HL-60/S4 (cell line): ENCODE measurements around the gene HERC3.
"Not testable (repeated sequence)": the region's sequence is repeated elsewhere in the genome, so short reads cannot be mapped to it uniquely, and the experiment has no call there.

Experiments used
- in situ Hi-C: fragments of 300-500 bp; cut with MboI; formaldehyde crosslinking; loops from 2 replicates; pipeline ENCODE4 v1.14.3; 2022; ENCODE audit warnings: low sequenced_read_pairs

The HERC3 gene

GRCh38 chr4:88606832-88607231, 14.6 kb downstream of the HERC3 start:
- in situ Hi-C loops = no loop called here

- in situ Hi-C loops = no loop called here
These were observed 17.1 kb downstream of the HERC3 start for GRCh38 chr4:88609387-88609786.

GRCh38 chr4:88609794-88610193, 17.5 kb downstream of the HERC3 start:
- in situ Hi-C loops = not testable (repeated sequence)

- in situ Hi-C loops = no loop called here
These were observed 18.5 kb downstream of the HERC3 start for GRCh38 chr4:88610771-88611170.

GRCh38 chr4:88613417-88613875, 21.2 kb downstream of the HERC3 start:
- in situ Hi-C loops = no loop called here

DNA sequence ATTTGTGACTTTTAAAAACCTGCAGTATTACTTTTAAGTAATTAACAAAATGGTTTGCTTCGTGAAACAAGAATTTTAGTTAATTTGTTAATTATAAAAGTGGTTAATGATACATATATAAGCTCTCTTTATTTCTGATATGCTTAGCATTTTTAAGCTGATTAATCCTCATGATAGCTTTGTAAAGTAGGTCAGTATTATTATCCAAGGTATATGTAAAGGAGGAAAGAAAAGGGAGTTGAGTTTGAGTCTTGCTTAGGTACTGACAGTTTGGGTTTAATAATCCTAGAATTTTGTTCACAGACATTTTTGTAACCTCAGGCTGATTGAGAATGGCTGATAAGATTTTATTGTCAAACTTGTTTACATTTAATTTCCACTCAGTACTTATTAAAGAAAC, 21.8 kb downstream of the HERC3 start:
- in situ Hi-C loops = no loop called here

DNA sequence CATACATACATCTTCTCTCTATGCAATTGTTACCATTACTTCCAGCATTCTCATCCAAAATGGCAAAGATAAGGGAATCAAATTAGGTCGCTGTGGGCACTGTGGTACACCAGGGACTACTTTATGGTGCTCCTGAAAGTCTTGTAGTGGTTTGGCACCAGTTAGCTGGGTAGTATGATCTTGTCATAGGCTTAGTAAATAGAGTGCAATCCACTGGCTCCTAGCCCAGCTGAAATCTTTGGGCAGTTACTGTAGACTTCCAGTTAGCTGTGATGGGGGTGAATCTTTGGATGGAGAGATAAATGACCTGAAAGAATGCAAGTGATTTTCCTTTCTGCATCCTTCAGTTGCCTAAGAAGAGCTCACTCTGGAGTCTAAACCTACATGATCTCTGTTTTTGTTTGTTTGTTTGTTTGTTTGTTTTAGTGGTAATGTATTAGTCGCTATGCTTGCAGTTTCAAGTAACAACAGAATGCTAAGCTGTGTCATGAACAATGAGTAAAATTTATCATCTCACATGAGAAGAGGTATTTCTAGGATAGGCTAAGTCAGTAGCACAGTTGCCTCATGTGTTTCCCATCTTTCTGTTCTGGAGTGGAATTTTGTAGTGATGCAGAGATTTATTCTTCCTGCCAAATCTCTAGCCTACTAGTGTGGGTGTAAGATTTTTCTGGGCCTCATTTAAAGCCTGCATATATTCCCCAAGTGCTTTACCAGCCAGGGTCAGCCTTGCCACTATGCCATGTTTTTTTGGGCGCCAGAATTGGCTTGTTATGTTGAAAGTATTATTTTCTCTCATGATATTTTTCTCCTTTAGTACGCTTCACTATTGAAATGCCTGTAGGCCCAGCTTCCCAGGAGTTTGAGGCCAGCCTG, 24.2 kb downstream of the HERC3 start:
- in situ Hi-C loops = no loop called here

DNA sequence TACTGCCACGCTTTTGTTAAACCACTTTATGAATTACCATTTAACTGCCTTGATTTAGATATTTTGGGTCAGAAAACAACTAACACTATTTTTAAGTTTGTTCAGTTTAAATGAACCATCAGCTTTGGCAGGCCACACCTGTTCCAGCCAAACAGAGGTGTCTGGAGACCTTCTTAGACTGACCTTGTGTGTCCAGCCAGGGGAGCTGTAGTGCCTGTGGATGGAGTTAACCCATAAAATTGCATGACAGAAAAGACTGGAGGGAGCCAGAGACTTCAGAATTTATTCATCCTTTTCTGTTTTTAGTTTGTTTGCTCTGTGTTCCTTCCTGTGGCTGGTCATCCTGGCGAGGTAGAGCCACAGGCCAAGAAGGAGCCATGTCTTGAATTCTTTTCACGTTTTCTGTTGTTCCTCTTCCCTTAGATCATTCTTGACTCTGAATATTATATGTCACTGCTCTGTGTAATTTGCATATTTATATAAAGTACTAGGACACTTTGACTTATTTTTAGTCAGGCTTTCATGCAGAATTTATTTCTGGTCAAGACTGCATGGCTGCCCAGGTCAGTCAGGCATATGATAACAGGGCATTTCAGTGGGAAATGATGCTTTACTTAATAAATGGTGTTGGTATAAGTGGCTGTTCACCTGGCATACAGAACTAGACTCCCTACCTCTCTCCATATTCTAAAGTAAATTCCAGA, 26.7 kb downstream of the HERC3 start:
- in situ Hi-C loops = no loop called here

DNA sequence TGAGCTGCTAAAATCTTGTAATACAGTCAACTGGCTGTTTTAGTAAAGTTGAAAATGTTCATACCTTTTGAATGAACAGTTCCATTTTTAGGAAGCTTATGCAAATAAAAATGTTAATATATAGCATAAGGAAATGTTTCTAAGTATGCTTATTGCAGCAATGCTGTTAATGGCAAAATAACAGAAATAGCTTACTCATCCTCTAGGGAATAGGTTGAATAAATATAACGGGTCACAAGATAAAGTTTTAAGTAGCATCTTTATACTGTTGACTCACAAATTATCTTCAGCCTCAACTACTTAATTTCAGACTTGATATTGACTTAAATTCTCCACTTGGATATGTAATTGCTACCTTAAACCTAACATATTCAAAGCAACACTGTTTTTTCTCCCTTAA, 27.7 kb downstream of the HERC3 start:
- in situ Hi-C loops = no loop called here

- in situ Hi-C loops = no loop called here
These were observed 29.6 kb downstream of the HERC3 start for GRCh38 chr4:88621763-88622327.

- in situ Hi-C loops = no loop called here
These were observed 30.8 kb downstream of the HERC3 start for GRCh38 chr4:88623097-88623496.

GRCh38 chr4:88628746-88629145, 36.5 kb downstream of the HERC3 start:
- in situ Hi-C loops = no loop called here

DNA sequence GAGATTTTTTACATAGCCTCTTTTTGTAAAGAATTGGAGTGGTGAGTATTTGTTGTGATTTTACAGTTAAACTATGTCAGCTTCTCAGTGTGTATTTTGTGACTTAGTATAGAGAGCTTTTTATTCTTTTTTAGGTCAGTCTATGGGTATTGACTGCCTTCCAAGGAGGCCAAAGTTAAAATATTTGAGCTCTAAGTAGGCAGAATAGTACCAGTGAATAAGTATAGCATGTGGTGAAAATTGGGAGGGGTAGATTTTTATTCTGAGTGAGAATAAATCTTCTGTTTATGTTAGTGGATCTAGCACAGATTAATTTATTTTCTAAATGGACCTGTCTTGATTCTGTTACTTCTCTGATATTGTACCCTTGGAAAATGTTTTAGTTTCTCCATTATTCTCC, 37.5 kb downstream of the HERC3 start:
- in situ Hi-C loops = no loop called here

DNA sequence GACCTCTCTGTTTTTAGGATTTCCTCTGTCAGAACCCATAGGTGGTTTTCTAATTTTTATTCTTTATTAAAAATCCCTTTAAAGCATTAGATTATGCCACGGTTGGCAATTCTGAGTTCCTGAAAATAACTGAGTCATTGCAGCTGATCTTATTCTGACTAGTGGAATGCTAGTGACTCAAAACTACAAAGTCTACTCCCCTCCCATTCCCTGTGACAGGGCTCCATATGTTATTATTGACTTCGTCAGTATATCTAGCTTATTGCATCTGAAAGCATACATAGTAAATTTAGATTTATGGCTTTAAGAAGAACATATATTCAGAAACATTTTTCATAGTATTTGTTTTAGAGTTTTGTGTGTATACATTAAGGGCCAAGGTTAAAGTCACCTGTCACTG, 38.5 kb downstream of the HERC3 start:
- in situ Hi-C loops = no loop called here

DNA sequence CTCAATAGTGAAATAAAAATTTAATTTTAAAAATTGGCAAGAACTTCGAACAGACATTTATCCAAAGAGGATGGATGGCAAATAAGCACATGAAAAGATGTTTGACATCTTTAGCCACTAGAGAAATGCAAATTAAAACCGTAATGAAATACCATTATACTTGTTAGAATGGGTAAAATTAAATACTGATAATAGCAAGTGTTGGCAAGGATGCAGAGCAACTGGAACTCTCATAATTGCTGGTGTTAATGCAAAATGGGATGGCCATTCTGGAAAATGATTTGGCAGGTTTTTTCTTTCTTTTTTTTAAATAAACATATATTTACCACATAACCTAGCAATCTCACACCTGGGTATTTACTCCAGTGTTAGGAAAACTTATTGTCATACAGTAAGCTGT, 51.7 kb downstream of the HERC3 start:
- in situ Hi-C loops = no loop called here

DNA sequence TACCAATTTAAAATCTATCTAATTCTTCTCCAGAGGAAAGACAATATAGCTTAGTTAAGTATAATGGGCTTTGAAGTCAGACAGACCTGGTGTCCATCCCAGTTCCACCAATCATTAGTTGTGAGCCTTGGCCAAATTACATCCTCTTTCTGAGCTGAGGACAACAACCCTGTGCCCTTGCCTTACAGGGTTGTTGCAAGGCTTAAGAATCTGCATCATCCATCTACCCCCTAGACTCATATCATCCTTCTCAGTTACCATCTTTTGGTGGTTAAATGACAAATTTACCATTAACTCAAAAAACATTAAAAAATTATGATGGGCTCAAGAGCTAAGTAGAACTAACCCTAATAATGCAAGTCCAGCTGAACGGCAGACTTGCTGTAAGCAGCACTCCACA, 53.7 kb downstream of the HERC3 start:
- in situ Hi-C loops = no loop called here

GRCh38 chr4:88646528-88647280, 54.4 kb downstream of the HERC3 start:
- in situ Hi-C loops = no loop called here

DNA sequence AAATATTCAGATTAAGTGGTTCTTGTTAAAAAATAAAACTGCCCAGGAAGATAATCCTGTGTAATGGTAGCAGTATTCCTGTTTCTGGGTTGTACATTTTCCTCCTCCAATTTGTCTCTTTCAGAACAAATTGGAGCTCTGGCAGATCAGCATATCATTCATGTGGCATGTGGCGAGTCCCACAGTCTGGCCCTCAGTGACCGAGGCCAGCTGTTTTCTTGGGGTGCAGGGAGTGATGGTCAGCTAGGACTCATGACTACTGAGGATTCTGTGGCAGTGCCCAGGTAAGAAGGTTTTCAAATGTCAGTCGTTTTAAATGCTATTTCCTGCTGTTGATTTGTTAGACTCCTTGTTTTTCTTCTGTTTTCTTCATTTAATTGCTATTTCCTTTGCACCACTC, 57.4 kb downstream of the HERC3 start:
- in situ Hi-C loops = no loop called here

GRCh38 chr4:88653371-88653946, 61.2 kb downstream of the HERC3 start:
- in situ Hi-C loops = no loop called here

DNA sequence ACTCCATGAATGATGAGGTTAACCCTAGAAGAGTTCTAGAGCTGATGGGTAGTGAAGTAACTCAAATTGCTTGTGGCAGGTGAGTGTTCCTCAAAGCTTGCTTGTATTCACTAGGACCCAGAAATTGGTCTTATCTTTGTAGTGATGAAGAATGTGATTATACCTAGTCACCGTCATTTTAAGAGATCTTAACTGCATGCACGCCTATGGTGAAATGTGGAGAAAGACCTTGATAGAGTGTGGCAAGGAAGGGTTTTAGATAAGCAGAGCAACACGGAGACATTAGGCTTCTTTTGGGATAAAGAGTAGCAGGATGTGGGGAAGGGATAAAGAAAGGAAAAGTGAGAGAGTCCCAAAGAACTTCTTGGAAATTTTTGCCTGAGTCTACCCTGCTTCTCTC, 62.9 kb downstream of the HERC3 start:
- in situ Hi-C loops = no loop called here
